8988T (cell line): ENCODE data around the gene TANGO6.
"Not testable (repeated sequence)": the region's sequence is repeated elsewhere in the genome, so short reads cannot be mapped to it uniquely, and the experiment has no call there.

Experiments used
- DNase-seq: peaks from one replicate; pipeline ENCODE4 v3.0.0; 2011

Gene TANGO6

GRCh38 chr16:68973611-68974120 is 130.3 kb downstream of the TANGO6 start:
- DNase-seq, result no peak

- DNase-seq, result no peak
Measured at GRCh38 chr16:68978303-68978954, 135.1 kb downstream of the TANGO6 start.

- DNase-seq, result no peak
Measured at GRCh38 chr16:68980695-68981315, 137.5 kb downstream of the TANGO6 start.

DNA sequence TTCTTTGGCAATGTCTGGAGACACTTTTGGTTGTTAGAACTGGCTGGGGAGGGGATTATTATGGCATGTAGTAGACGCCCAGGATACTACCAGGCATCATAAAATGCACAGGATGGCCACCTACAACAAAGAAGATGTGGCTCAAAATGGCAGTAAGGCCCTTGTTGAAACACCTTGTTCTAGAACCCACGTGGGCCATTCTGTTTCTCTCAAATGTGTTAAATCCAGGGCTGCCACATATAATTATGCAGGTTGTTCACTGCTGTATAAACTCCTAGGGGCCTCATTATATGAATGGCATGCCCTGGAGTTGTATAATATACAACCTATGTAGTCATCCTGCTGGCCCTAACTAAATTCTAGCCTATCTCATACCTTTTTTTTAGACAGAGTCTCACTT is 138.6 kb downstream of the TANGO6 start:
- DNase-seq, result no peak

DNA sequence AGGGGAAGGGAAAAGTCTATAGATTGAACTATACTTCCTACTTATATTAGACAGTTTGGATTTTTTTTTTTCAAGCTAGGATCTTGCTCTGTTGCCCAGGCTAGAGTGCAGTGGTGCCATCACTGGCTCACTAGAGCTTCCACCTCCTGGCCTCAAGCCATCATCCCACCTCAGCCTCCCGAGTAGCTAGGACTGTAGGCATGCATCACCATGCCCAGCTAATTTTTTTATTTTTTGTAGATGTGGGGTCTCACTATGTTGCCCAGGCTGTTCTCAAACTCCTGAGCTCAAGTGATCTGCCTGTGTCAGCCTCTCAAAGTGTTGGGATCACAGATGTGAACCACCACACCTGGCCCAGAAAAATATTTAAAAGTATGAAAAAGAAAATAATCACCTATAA is 141.1 kb downstream of the TANGO6 start:
- DNase-seq, result no peak

DNA sequence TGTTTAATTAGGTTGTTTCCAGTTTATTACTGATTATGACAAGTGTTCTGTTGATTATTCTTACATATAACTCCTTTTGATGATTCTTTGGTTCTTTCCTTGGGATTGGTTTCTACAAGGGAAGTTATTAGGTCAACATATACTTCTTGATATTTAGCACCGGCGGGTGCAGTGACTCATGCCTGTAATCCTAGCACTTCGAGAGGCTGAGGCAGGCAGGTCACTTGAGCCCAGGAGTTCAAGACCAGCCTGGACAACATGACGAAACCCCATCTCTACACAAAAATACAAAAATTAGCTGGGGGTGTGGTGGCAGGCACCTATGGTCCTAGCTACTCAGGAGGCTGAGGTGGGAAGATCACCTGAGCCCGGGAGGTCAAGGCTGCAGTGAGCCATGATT is 141.9 kb downstream of the TANGO6 start:
- DNase-seq, result no peak

DNA sequence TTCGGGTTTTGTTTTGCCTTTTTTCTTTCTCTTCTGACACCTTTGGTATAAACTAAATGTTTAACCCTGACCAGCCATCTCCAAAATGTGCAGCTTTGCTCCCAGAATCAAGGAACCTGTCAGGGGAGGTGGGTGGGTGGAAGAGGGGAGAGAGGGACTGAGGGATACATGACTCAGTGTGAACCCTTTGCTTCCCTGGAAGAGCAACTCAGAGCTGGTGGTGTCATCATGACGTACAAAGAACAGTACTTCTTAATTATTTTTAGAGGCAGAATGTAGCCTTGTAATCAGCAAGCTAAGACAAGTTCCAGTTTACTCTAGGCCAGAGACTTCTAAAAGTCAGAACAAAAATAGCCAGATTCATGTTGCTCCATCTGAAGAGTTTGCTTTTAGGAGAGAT is 142.5 kb downstream of the TANGO6 start:
- no peak for DNase-seq

- DNase-seq, result no peak
Measured at GRCh38 chr16:68987734-68988457, 144.6 kb downstream of the TANGO6 start.

GRCh38 chr16:68990172-68990845 is 147.0 kb downstream of the TANGO6 start:
- not testable (repeated sequence) for DNase-seq

- DNase-seq, result no peak
Measured at GRCh38 chr16:68991075-68991474, 147.7 kb downstream of the TANGO6 start.

GRCh38 chr16:68992521-68992920 is 149.2 kb downstream of the TANGO6 start:
- DNase-seq, result no peak

DNA sequence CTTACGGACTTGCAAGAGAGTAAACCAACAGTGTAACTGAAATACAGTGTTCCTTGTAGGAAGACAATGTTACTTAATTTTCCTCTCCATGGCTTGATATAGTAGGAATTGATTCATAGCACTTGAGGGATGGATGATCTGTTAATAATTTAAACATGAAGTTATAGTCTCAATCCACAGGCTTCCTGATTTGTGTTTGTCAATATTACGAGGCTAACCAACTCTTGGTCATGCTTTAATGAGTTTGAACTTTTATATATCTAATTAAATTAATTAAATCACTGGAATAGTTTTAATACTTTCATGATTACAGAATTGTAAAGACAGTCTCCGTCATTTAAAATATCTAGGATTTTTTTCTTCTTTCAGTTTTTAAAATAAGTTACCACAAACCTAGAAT is 150.1 kb downstream of the TANGO6 start:
- no peak for DNase-seq

GRCh38 chr16:68993885-68994284 is 150.6 kb downstream of the TANGO6 start:
- no peak for DNase-seq

DNA sequence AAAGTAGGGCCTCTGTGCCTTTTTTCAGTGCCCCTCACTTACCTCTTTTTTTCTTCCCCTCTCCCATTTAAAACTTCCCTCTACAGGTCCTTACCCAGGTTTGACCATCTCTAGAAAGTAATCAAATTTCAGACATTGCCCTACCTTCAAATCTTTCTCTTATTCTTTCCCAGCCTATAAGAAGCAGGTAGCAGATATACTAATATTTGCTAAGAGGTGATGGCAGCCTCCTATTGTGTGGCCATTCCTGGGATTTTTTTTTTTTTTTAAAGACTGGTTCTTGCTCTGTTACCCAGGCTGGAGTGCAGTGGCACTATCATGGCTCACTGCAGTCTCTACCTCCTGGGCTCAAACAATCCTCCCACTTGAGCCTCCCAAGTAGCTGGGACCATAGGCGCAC is 151.0 kb downstream of the TANGO6 start:
- no peak for DNase-seq

DNA sequence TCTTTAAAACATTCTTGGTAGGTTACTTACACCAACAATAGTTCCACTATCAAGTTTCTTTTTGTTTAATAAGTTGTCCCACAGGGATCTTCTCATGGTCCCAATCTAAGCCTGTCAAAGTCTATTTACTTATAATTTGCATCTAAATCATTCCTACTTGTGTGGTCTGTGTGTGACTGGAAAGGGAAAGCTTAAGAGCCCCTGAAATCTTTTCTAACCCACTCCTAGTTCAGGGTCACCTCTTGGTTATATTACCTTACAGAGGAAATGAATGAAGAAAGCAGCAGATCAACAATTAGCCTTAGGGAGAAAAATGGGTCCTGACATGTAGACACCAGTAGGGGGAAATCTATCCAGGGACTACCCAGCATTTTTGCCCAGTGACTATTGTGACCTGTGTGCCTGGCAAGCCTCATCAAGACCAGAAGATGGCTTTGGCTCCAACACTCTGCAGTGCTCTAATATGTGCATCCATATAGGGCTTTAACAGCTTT is 151.7 kb downstream of the TANGO6 start:
- no peak for DNase-seq

DNA sequence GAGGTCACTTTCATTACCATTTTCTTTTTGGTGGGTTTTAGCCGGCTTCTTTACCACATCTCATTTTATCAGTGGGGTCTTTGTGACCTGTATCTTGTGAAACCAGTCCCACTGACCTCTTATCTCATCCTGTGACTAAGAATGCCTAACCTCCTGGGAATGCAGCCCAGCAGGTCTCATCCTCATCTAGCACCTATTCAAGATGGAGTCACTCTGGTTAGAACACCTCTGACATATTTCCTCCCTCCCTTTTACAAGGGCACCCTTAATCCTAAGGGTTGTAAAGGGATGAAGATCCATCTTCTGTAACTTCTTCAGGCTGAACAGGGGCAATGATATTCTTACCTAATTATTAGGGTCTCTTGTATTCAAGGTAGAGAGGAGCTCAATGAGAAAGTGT is 154.2 kb downstream of the TANGO6 start:
- DNase-seq, result no peak

- no peak for DNase-seq
Measured at GRCh38 chr16:68999114-68999513, 155.8 kb downstream of the TANGO6 start.

GRCh38 chr16:69003500-69003899 is 160.2 kb downstream of the TANGO6 start:
- DNase-seq, result no peak

DNA sequence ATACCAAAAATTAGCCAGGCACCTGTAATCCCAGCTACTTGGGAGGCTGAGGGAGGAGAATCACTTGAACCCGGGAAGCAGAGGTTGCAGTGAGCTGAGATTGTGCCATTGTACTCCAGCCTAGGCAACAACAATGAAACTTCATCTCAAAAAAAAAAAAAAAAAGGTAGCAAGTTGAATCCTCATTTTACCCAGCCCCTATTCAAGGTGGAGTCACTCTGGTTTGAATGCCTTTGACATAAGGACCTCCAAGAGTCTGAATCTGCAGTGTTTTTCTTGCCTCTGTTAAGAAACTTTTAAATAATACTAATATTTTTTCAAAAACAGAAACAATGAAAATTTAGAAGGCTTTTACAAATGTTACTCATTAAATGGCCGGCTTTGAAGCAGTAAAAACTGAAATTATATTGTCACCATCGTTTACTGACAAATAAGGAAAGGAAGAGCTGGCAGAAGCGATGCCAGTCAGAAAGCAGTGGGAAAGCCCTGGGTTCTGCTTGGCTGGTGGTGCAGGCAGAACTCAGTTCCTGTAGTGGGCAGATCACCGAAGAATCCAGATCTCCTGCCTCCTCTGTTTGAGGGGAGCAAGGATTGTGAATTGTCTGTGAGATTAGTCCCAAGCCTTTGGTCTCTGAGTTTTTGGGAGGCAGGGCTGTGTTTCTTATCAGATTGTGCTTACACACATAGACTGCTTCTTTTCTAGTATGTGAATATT is 162.5 kb downstream of the TANGO6 start:
- no peak for DNase-seq

DNA sequence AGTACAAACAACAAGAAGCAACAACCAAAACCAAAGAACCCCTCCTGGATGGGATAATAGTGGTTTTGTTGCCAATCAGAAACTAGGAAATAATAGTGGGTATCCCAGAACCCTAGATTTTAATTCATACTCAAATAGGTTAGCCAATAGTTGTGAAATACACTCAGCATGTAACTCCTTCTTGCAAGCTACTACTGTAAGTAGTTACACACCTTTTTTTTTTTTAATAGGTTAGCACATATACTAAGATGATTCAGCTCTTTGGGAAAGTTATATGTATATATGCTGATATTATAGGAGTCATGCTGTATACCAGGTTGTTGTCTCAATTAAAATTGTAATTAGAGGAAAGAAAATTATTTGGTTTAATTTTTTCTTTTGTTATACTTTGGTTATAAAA is 169.6 kb downstream of the TANGO6 start:
- DNase-seq, result no peak

DNA sequence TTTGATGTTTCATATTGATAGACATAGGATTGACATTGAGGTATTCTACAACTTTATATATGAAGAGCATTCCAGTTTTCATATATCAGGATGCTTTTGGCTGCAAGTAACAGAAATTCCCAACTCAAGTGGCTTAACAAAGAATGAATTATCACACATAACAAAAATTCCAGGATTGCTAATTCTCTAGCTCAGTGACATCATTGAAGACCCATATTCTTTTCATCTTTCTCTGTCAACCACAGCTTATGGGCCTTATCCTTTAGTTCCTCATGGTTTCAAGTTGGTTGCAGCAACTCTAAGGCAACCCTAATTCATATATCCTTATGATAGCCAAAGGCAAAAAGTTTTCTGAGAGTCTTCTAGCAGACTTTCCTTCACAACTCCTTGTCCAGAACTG is 170.7 kb downstream of the TANGO6 start:
- no peak for DNase-seq

DNA sequence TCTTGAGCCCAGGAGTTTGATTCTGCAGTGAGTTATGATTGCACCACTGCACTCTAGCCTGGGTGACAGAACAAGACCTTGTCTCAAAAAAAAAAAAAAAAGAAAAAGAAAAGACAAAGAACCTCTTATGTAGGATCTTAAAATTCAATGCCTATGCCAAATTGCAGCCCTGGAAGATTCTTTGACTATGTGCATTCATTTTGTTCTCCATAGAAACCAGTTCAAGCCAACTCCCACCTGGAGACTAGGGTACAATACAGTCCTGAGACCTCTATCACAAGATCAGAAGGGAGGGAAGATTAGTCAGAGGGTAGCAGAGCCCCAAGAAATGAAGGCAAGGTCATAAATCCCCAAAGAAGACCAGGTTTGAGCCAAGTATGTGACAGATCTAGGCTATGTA is 171.5 kb downstream of the TANGO6 start:
- no peak for DNase-seq
